NCI-H128 (cell line): Measurements from ENCODE around the gene HMGB4.

ENCODE experiments used
- DNase-seq: peaks from one replicate; lab custom pipeline; 2025; ENCODE audit not compliant: unreplicated experiment; lab: John Stamatoyannopoulos, UW

Gene HMGB4

DNA sequence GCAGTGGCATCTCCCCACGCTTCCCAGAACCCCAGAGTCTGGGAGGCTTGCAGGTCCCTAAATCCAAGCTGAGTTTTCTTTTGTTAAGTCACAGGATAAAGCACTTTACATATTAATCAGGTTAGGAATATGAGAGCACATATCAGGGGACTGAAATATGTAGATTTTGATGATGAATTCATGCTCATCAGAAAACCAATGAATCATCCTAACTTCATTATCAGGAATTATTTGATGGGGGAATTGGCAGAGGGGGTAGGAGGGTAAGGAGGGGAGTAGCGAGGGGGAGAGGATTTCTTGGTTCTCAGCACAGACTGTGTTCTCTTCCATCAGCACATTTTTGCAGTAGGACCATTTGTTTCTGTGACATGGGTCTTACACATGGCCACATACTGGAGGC lies 32.1 kb downstream of the HMGB4 start:
- DNase-seq, result no peak

- DNase-seq, result no peak
These were observed 33.3 kb downstream of the HMGB4 start for GRCh38 chr1:33897092-33897725.

DNA sequence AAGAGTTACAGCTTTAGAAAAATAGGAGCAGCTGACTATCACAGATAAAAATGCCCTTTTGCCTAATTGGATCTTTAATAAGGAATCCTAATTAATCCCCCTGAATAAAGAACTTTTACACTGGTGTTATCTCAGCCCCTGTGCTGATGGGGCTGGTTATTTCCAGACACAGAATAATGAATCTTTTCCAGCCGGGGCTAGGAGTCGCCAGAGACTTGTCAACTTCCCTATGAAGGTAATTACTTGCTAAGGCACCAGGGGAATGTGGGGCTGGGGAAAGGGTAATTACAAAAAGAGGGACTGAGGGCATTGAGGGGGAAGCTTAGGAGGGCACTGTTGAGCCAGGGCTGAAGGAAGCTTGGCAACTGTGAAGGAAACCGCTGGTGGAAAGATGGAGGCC lies 34.5 kb downstream of the HMGB4 start:
- no peak for DNase-seq

- DNase-seq, result no peak
These were observed 35.0 kb downstream of the HMGB4 start for GRCh38 chr1:33898881-33899280.

GRCh38 chr1:33899746-33900145 lies 35.9 kb downstream of the HMGB4 start:
- no peak for DNase-seq

DNA sequence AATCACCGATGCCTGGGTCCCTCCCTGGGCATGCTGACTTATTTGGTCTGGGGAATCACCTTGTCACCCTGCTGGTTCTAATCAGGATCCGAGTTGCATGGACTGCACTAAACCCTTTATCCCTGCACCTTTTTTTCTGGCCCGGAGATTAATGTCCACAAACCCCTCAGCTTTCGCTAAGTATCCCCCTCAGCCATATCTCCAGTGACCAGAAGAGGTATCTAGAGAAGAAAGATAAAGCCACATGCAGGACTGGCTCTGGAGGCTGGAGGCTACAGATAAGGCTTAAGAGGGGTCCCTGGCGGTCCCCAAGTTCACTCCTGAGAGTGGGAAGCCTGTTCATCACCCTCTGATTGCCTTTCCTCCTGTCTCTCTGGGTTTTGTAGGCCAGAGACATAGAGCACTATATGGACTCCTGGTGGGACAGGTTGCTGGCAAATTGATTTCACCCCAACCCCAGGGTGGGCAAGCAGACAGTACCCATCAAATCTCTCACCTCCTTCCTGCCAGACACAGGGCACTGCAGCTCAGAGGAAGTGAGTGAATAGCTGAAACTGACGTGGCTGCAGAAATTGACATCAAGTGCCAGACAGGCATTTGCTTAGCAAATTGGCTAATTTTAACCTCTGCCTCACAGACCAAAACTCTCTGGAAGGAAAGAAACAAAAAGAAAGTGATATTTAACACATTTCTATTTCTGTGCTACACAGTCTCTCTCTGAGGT lies 38.8 kb downstream of the HMGB4 start:
- DNase-seq, result no peak

GRCh38 chr1:33903210-33903589 lies 39.3 kb downstream of the HMGB4 start:
- DNase-seq, result no peak

GRCh38 chr1:33905241-33905640 lies 41.4 kb downstream of the HMGB4 start:
- DNase-seq, result no peak

DNA sequence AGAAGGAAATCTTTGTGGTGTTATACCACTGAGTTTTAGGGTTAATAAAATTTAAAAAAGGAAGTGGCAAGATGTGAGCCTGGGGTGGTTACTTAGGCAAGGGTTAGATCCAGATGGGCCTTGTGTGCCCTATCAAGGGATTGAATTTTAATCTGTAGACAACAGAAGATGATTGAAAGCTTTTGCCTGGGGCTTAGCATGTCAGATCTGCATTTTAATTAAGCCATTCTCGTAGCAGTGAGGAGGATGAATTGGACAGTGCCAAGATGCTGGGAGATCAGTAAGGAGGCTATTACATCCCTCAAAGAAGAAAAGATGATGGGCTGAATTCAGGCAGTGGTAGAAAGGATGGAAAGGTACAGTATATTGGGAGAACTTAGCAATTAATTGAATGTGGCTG lies 42.3 kb downstream of the HMGB4 start:
- no peak for DNase-seq

- DNase-seq, result no peak
These were observed 44.6 kb downstream of the HMGB4 start for GRCh38 chr1:33908324-33908956.
